Panc1 (cell line): Measurements from ENCODE around the gene ZNF33A.

Source experiments
- CTCF ChIP-seq: fragments of 450-650 bp; IDR thresholded peaks from 2 replicates; pipeline ENCODE4 v1.5.1; 2017; ENCODE audit warnings: mild to moderate bottlenecking
- POLR2AphosphoS5 ChIP-seq: IDR thresholded peaks from 2 replicates; pipeline ENCODE4 v1.6.1; 2012; ENCODE audit warnings: mild to moderate bottlenecking, low read depth, low read length, moderate library complexity
- SIN3A ChIP-seq: IDR thresholded peaks from 2 replicates; pipeline ENCODE4 v1.6.1; 2012; ENCODE audit warnings: low read depth, mild to moderate bottlenecking, low read length, moderate library complexity, borderline replicate concordance; ENCODE audit not compliant: insufficient read depth
- TCF7L2 ChIP-seq: IDR thresholded peaks from 2 replicates; pipeline ENCODE4 v1.6.1; 2011; ENCODE audit warnings: mild to moderate bottlenecking, low read depth, low read length, inconsistent platforms
- TF ChIP-seq, protein P1 (sequence below), 2 experiments: IDR thresholded peaks; 2 replicates each; pipeline ENCODE4 v1.6.1; 2011 to 2012; ENCODE audit warnings: low read depth in 2 of 2, control low read depth in 1 of 2, low read length in 1 of 2, mild to moderate bottlenecking in 1 of 2, moderate library complexity in 1 of 2; ENCODE audit not compliant: insufficient read depth in 1 of 2

DNA sequence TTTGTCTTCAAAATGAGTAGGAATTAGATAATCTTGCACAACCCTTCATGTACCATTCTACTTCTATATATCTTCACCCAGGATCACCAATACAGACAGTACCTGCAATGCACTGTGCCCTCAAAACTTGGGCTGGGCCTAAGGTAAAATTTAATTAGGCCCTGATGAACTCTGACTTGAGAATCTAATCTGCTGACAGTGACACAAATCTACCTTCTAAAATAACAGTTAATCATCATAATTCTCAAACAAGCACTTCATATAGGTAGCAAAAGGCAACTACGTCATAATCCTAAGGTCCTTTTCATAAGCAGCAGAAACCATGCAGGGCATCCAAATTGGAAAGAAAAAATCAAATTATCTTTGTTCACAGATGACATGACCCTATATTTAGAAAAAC, 38.1 kb upstream of the ZNF33A start:
- TF ChIP-seq CTCF: no peak
- TF ChIP-seq SIN3A: no peak
- TF ChIP-seq, protein P1, sequence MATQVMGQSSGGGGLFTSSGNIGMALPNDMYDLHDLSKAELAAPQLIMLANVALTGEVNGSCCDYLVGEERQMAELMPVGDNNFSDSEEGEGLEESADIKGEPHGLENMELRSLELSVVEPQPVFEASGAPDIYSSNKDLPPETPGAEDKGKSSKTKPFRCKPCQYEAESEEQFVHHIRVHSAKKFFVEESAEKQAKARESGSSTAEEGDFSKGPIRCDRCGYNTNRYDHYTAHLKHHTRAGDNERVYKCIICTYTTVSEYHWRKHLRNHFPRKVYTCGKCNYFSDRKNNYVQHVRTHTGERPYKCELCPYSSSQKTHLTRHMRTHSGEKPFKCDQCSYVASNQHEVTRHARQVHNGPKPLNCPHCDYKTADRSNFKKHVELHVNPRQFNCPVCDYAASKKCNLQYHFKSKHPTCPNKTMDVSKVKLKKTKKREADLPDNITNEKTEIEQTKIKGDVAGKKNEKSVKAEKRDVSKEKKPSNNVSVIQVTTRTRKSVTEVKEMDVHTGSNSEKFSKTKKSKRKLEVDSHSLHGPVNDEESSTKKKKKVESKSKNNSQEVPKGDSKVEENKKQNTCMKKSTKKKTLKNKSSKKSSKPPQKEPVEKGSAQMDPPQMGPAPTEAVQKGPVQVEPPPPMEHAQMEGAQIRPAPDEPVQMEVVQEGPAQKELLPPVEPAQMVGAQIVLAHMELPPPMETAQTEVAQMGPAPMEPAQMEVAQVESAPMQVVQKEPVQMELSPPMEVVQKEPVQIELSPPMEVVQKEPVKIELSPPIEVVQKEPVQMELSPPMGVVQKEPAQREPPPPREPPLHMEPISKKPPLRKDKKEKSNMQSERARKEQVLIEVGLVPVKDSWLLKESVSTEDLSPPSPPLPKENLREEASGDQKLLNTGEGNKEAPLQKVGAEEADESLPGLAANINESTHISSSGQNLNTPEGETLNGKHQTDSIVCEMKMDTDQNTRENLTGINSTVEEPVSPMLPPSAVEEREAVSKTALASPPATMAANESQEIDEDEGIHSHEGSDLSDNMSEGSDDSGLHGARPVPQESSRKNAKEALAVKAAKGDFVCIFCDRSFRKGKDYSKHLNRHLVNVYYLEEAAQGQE (IDR thresholded peaks at IDR 0.05; ENCODE audit: insufficient read depth in 1 of 2, low read depth in 2 of 2, low read length in 1 of 2): no peak
- TF ChIP-seq POLR2AphosphoS5: no peak
- no peak for TF ChIP-seq TCF7L2
